Mesenchymal stem cell (in vitro differentiated cells and primary cell): ENCODE data around the gene EEF2KMT.

Experiments
- DNase-seq: peaks from one replicate; pipeline ENCODE4 v3.0.0-alpha.2; 2013
- H2AFZ ChIP-seq: one replicate; pipeline ENCODE4 v1.6.1; 2013; ENCODE audit warnings: low read depth, mild to moderate bottlenecking, control low read depth, inconsistent platforms, low read length, moderate library complexity
- H2AK5ac ChIP-seq: 2 replicates; pipeline ENCODE4 v1.6.1; 2013; ENCODE audit warnings: low read length, moderate library complexity, mild to moderate bottlenecking, inconsistent platforms; ENCODE audit not compliant: severe bottlenecking
- H2BK120ac ChIP-seq: one replicate; pipeline ENCODE4 v1.6.1; 2013; ENCODE audit warnings: low read depth, mild to moderate bottlenecking, inconsistent platforms, low read length, moderate library complexity
- H2BK12ac ChIP-seq, 2 experiments: one replicate each; pipeline ENCODE4 v1.6.1; 2013; ENCODE audit warnings: inconsistent platforms in 2 of 2, low read length in 2 of 2, mild to moderate bottlenecking in 2 of 2, moderate library complexity in 2 of 2, control low read depth in 1 of 2
- H2BK15ac ChIP-seq: one replicate; pipeline ENCODE4 v1.6.1; 2013; ENCODE audit warnings: mild to moderate bottlenecking, low read depth, inconsistent platforms; ENCODE audit not compliant: poor library complexity, severe bottlenecking
- H2BK5ac ChIP-seq: 2 replicates; pipeline ENCODE4 v1.6.1; 2013; ENCODE audit warnings: low read depth, mild to moderate bottlenecking, low read length, control low read depth, inconsistent platforms; ENCODE audit not compliant: poor library complexity, severe bottlenecking
- H3K14ac ChIP-seq, 2 experiments: one replicate each; pipeline ENCODE4 v1.6.1; 2013; ENCODE audit warnings: inconsistent platforms in 2 of 2, low read length in 2 of 2, control low read depth in 1 of 2, mild to moderate bottlenecking in 1 of 2, moderate library complexity in 1 of 2
- H3K18ac ChIP-seq, 2 experiments: one replicate each; pipeline ENCODE4 v1.6.1; 2013; ENCODE audit warnings: inconsistent platforms in 2 of 2, low read length in 2 of 2, control low read depth in 1 of 2, low read depth in 1 of 2, mild to moderate bottlenecking in 1 of 2
- H3K23ac ChIP-seq, 2 experiments: one replicate each; pipeline ENCODE4 v1.6.1; 2013; ENCODE audit warnings: inconsistent platforms in 2 of 2, low read length in 2 of 2, mild to moderate bottlenecking in 2 of 2, moderate library complexity in 2 of 2, control low read depth in 1 of 2
- H3K27ac ChIP-seq: 2 replicates; pipeline ENCODE4 v1.5.1; 2013; ENCODE audit warnings: mild to moderate bottlenecking, moderate library complexity, low read length, control low read depth, inconsistent platforms; ENCODE audit not compliant: poor library complexity, severe bottlenecking
- H3K27me3 ChIP-seq, 2 experiments: 2 replicates each; pipeline versions ENCODE4 v1.6.1 to v1.7.0; 2013; ENCODE audit warnings: low read length in 2 of 2, mild to moderate bottlenecking in 2 of 2, moderate library complexity in 2 of 2, control low read depth in 1 of 2, inconsistent platforms in 1 of 2; ENCODE audit not compliant: control insufficient read depth in 1 of 2, insufficient read depth in 1 of 2
- H3K36me3 ChIP-seq, 2 experiments: 2 replicates each; pipeline versions ENCODE4 v1.6.1 to v1.7.0; 2013; ENCODE audit warnings: low read length in 2 of 2, control low read depth in 1 of 2, inconsistent platforms in 1 of 2, low read depth in 1 of 2, mild to moderate bottlenecking in 1 of 2; ENCODE audit not compliant: insufficient read depth in 2 of 2, control insufficient read depth in 1 of 2
- H3K4ac ChIP-seq, 2 experiments: one replicate each; pipeline ENCODE4 v1.6.1; 2013; ENCODE audit warnings: inconsistent platforms in 2 of 2, low read length in 2 of 2, mild to moderate bottlenecking in 2 of 2, moderate library complexity in 2 of 2, control low read depth in 1 of 2, low read depth in 1 of 2
- H3K4me1 ChIP-seq: 2 replicates; pipeline ENCODE4 v1.6.1; 2013; ENCODE audit warnings: low read depth, low read length, control low read depth; ENCODE audit not compliant: control insufficient read depth, insufficient read depth
- H3K4me2 ChIP-seq: 2 replicates; pipeline ENCODE4 v1.6.1; 2013; ENCODE audit warnings: low read length, mild to moderate bottlenecking, inconsistent platforms; ENCODE audit not compliant: poor library complexity, severe bottlenecking
- H3K4me3 ChIP-seq, 2 experiments: 2 replicates each; pipeline versions ENCODE4 v1.5.1 to v1.7.0; 2013; ENCODE audit warnings: low read length in 2 of 2, mild to moderate bottlenecking in 2 of 2, control low read depth in 1 of 2, low read depth in 1 of 2; ENCODE audit not compliant: insufficient read depth in 1 of 2
- H3K79me1 ChIP-seq: replicated peaks from 2 replicates; pipeline ENCODE4 v1.6.1; 2013; ENCODE audit warnings: mild to moderate bottlenecking, control low read depth, low read length, inconsistent platforms; ENCODE audit not compliant: poor library complexity, severe bottlenecking
- H3K9ac ChIP-seq: 2 replicates; pipeline ENCODE4 v1.7.0; 2013; ENCODE audit warnings: mild to moderate bottlenecking, low read length, moderate library complexity
- H3K9me3 ChIP-seq: 2 replicates; pipeline ENCODE4 v1.7.0; 2013; ENCODE audit warnings: mild to moderate bottlenecking, low read length; ENCODE audit not compliant: control insufficient read depth
- H4K8ac ChIP-seq: one replicate; pipeline ENCODE4 v1.6.1; 2013; ENCODE audit warnings: inconsistent platforms, mild to moderate bottlenecking, low read length, moderate library complexity
- H4K91ac ChIP-seq: one replicate; pipeline ENCODE4 v1.6.1; 2013; ENCODE audit warnings: mild to moderate bottlenecking, low read length, inconsistent platforms
- WGBS: methylation state at CpG from one replicate; pipeline ENCODE4 v1.1.7; 2013; ENCODE audit warnings: mixed read lengths; 5-methylcytosine and 5-hydroxymethylcytosine counted together

EEF2KMT gene

GRCh38 chr16:5064915-5065314 lies 32.7 kb downstream of the EEF2KMT start:
- Histone ChIP-seq H3K4ac (no peak overlapping the region), H3K4me3 (no peak overlapping the region), H3K4me1 (peaks cover 2% of the 10 kb centered on the region), H3K18ac (no peak overlapping the region), H3K79me1 (no peaks in the 10 kb centered on the region), H3K4me2 (no peak overlapping the region), H3K27me3 (peaks cover 38 to 41% of the 10 kb centered on the region in 2 experiments), H2AK5ac (no peak overlapping the region), H2BK12ac (no peak overlapping the region), H3K14ac (no peak overlapping the region), H2BK120ac (no peak overlapping the region), H4K8ac (no peak overlapping the region), H2BK5ac (no peak overlapping the region), H3K23ac (no peak overlapping the region), H2BK15ac (no peak overlapping the region), H3K36me3 (no peaks in the 10 kb centered on the region), H2AFZ (no peak overlapping the region), H3K9ac (no peak overlapping the region), H3K27ac (no peak overlapping the region), H4K91ac (no peak overlapping the region), H3K9me3 (no peaks in the 10 kb centered on the region)
- WGBS, result 86% methylated on average over 7 of the region's 7 CpGs
- DNase-seq, result no peak

- Histone ChIP-seq H2BK120ac (no peak overlapping the region), H2AFZ (no peak overlapping the region), H3K27ac (no peak overlapping the region), H3K4me2 (no peak overlapping the region), H2BK15ac (no peak overlapping the region), H2BK5ac (no peak overlapping the region), H3K4ac (no peak overlapping the region), H3K9ac (no peak overlapping the region), H3K23ac (no peak overlapping the region), H3K18ac (no peak overlapping the region), H3K79me1 (no peaks in the 10 kb centered on the region), H4K91ac (no peak overlapping the region), H3K27me3 (peaks cover 38 to 41% of the 10 kb centered on the region in 2 experiments), H4K8ac (no peak overlapping the region), H2BK12ac (no peak overlapping the region), H2AK5ac (no peak overlapping the region), H3K4me3 (no peak overlapping the region), H3K36me3 (no peaks in the 10 kb centered on the region), H3K9me3 (no peaks in the 10 kb centered on the region), H3K4me1 (peaks cover 8% of the 10 kb centered on the region), H3K14ac (no peak overlapping the region)
- WGBS, result 50% methylated on average over 15 of the region's 19 CpGs
- no peak for DNase-seq
Observed at GRCh38 chr16:5062790-5063765, 34.5 kb downstream of the EEF2KMT start.

GRCh38 chr16:5062051-5062450 lies 35.5 kb downstream of the EEF2KMT start:
- Histone ChIP-seq H2BK120ac (no peak overlapping the region), H3K4me1 (peaks cover 8% of the 10 kb centered on the region), H2BK5ac (no peak overlapping the region), H3K36me3 (no peaks in the 10 kb centered on the region), H3K79me1 (no peaks in the 10 kb centered on the region), H3K4me3 (no peak overlapping the region), H2AK5ac (no peak overlapping the region), H3K27me3 (peaks cover 33 to 37% of the 10 kb centered on the region in 2 experiments), H3K9ac (no peak overlapping the region), H4K8ac (no peak overlapping the region), H2BK15ac (no peak overlapping the region), H3K4me2 (no peak overlapping the region), H3K27ac (no peak overlapping the region), H3K23ac (no peak overlapping the region), H4K91ac (no peak overlapping the region), H3K18ac (no peak overlapping the region), H2BK12ac (no peak overlapping the region), H3K4ac (no peak overlapping the region), H3K9me3 (no peaks in the 10 kb centered on the region), H2AFZ (no peak overlapping the region), H3K14ac (no peak overlapping the region)
- no peak for DNase-seq
- 79% methylated on average over 11 of the region's 11 CpGs for WGBS

- Histone ChIP-seq H2BK5ac (no peak overlapping the region), H2AFZ (no peak overlapping the region), H3K36me3 (no peaks in the 10 kb centered on the region), H3K14ac (no peak overlapping the region), H4K91ac (no peak overlapping the region), H2BK12ac (no peak overlapping the region), H2BK120ac (no peak overlapping the region), H3K4me1 (peaks cover 8% of the 10 kb centered on the region), H3K4me2 (no peak overlapping the region), H3K79me1 (no peaks in the 10 kb centered on the region), H4K8ac (no peak overlapping the region), H3K9ac (no peak overlapping the region), H3K9me3 (no peaks in the 10 kb centered on the region), H3K27me3 (peaks cover 18 to 31% of the 10 kb centered on the region in 2 experiments), H3K23ac (no peak overlapping the region), H3K18ac (no peak overlapping the region), H3K4ac (no peak overlapping the region), H2BK15ac (no peak overlapping the region), H2AK5ac (no peak overlapping the region), H3K27ac (no peak overlapping the region), H3K4me3 (no peak overlapping the region)
- WGBS, result 64% methylated on average over 10 of the region's 10 CpGs
- DNase-seq, result no peak
Observed at GRCh38 chr16:5060073-5060641, 37.4 kb downstream of the EEF2KMT start.
